SK-N-SH (cell line): ENCODE results near the gene SPSB4. TPM values are rescaled to one million over a fixed set of nuclear protein-coding genes. Genes with fewer than 3 reads are reported as not detected.

Experiments used
- CTCF ChIA-PET: fragments of 300-600, 350-600 bp; formaldehyde crosslinking; extraction: SDS; loops from one replicate; lab custom pipeline; 2021; lab: Yijun Ruan, JAX
- POLR2A ChIA-PET: fragments of 350-600 bp; sonication (Branson Sonifier 250); formaldehyde crosslinking; extraction: SDS; loops from one replicate; lab custom pipeline; 2020; ENCODE audit warnings: antibody characterized with exemption, inconsistent platforms; lab: Yijun Ruan, JAX
- DNase-seq: peaks from one replicate; pipeline ENCODE4 v3.0.0; 2012
- H2AFZ ChIP-seq: fragments of 200-600 bp; sonication (generic); 2 replicates; pipeline ENCODE4 v1.8.1; 2016; ENCODE audit warnings: antibody characterized with exemption, mild to moderate bottlenecking, low read depth
- H3F3A ChIP-seq: fragments of 200-600 bp; sonication (generic); replicated peaks from 2 replicates; pipeline ENCODE3; 2016; ENCODE audit warnings: antibody characterized with exemption, mild to moderate bottlenecking; ENCODE audit not compliant: insufficient read depth
- H3K27ac ChIP-seq, 2 experiments: fragments of 200-500 bp in 1 of 2; fragments of 200-600 bp in 1 of 2; sonication (Bioruptor generic) in 1 of 2; sonication (generic), shearing (Covaris generic) in 1 of 2; 2 replicates each; pipeline versions ENCODE4 v1.5.1 to v1.6.1; 2014 to 2016; ENCODE audit warnings: low read depth in 2 of 2, inconsistent platforms in 1 of 2, low read length in 1 of 2, mild to moderate bottlenecking in 1 of 2, mixed read lengths in 1 of 2
- H3K27me3 ChIP-seq: fragments of 200-600 bp; sonication (generic), shearing (Covaris generic); 2 replicates; pipeline ENCODE4 v1.6.1; 2016; ENCODE audit warnings: mixed run types; ENCODE audit not compliant: insufficient read depth
- H3K36me3 ChIP-seq, 2 experiments: fragments of 200-500 bp in 1 of 2; fragments of 200-600 bp in 1 of 2; sonication (Bioruptor generic) in 1 of 2; sonication (generic) in 1 of 2; replicated peaks in 1 of 2; 2 replicates each; pipeline versions ENCODE3 to v1.5.1; 2014 to 2016; ENCODE audit warnings: low read length in 1 of 2, mild to moderate bottlenecking in 1 of 2; ENCODE audit not compliant: insufficient read depth in 2 of 2, control insufficient read depth in 1 of 2
- H3K4me1 ChIP-seq, 2 experiments: fragments of 200-500 bp in 1 of 2; fragments of 200-600 bp in 1 of 2; sonication (Bioruptor generic) in 1 of 2; sonication (generic), shearing (Covaris generic) in 1 of 2; 2 replicates each; pipeline versions ENCODE4 v1.5.1 to v1.6.1; 2014 to 2016; ENCODE audit warnings: low read depth in 1 of 2, low read length in 1 of 2, mixed run types in 1 of 2; ENCODE audit not compliant: insufficient read depth in 2 of 2, control insufficient read depth in 1 of 2
- H3K4me2 ChIP-seq: fragments of 200-600 bp; sonication (generic), shearing (Covaris generic); 2 replicates; pipeline ENCODE4 v1.6.1; 2017; ENCODE audit warnings: mixed run types
- H3K4me3 ChIP-seq, 2 experiments: fragments of 200-500 bp in 1 of 2; fragments of 200-600 bp in 1 of 2; sonication (Bioruptor generic) in 1 of 2; sonication (generic), shearing (Covaris generic) in 1 of 2; 2 replicates each; pipeline versions ENCODE4 v1.5.1 to v1.8.1; 2014 to 2016; ENCODE audit warnings: low read depth in 2 of 2, inconsistent platforms in 1 of 2, low read length in 1 of 2, mild to moderate bottlenecking in 1 of 2, mixed read lengths in 1 of 2, moderate library complexity in 1 of 2
- H3K79me2 ChIP-seq: fragments of 200-600 bp; sonication (generic); 2 replicates; pipeline ENCODE4 v1.8.1; 2017; ENCODE audit warnings: mild to moderate bottlenecking; ENCODE audit not compliant: insufficient read depth
- H3K9ac ChIP-seq: fragments of 200-600 bp; sonication (generic); 2 replicates; pipeline ENCODE4 v1.6.1; 2017; ENCODE audit warnings: mixed run types
- H3K9me2 ChIP-seq: fragments of 200-600 bp; sonication (generic); 2 replicates; pipeline ENCODE4 v1.6.1; 2017; ENCODE audit warnings: mixed run types
- H3K9me3 ChIP-seq: fragments of 200-600 bp; sonication (generic); 2 replicates; pipeline ENCODE4 v1.6.1; 2017; ENCODE audit warnings: mixed run types, mild to moderate bottlenecking, moderate library complexity
- H4K20me1 ChIP-seq: fragments of 200-600 bp; sonication (generic); 2 replicates; pipeline ENCODE4 v1.6.1; 2017; ENCODE audit warnings: mild to moderate bottlenecking, mixed run types; ENCODE audit not compliant: insufficient read depth
- CHD2 ChIP-seq: fragments of 150-350 bp; IDR thresholded peaks from 2 replicates; pipeline ENCODE4 v1.6.1; 2018; ENCODE audit warnings: low read length; ENCODE audit not compliant: partially characterized antibody
- CTCF ChIP-seq: fragments of 200-600 bp; sonication (generic); IDR thresholded peaks from 2 replicates; pipeline ENCODE4 v1.6.1; 2017; ENCODE audit warnings: antibody characterized with exemption, mild to moderate bottlenecking, moderate library complexity
- ELF1 ChIP-seq: IDR thresholded peaks from 2 replicates; pipeline ENCODE4 v1.4.0; 2012
- FOSL2 ChIP-seq: IDR thresholded peaks from 2 replicates; pipeline ENCODE4 v1.4.0; 2012; ENCODE audit warnings: low read depth, mild to moderate bottlenecking, moderate library complexity, borderline replicate concordance
- FOXJ3 ChIP-seq: sonication (generic); formaldehyde crosslinking; IDR thresholded peaks from 2 replicates; pipeline ENCODE4 v1.5.1; 2020; ENCODE audit warnings: mild to moderate bottlenecking, missing genetic modification reagents
- GABPA ChIP-seq: IDR thresholded peaks from 2 replicates; pipeline ENCODE4 v1.4.0; 2012; ENCODE audit warnings: low read depth, mild to moderate bottlenecking
- GATA2 ChIP-seq: sonication (generic); formaldehyde crosslinking; IDR thresholded peaks from 2 replicates; pipeline ENCODE4 v1.5.0; 2020; ENCODE audit warnings: mild to moderate bottlenecking, missing genetic modification reagents
- RCOR1 ChIP-seq: fragments of 150-350 bp; IDR thresholded peaks from 2 replicates; pipeline ENCODE4 v1.6.1; 2017; ENCODE audit warnings: antibody characterized with exemption, low read length
- RXRA ChIP-seq: IDR thresholded peaks from 2 replicates; pipeline ENCODE4 v1.4.0; 2012; ENCODE audit warnings: low read depth, mild to moderate bottlenecking, borderline replicate concordance
- TAF1 ChIP-seq: IDR thresholded peaks from 2 replicates; pipeline ENCODE4 v1.6.1; 2012; ENCODE audit warnings: low read depth, mild to moderate bottlenecking, low read length, moderate library complexity, borderline replicate concordance
- TCF12 ChIP-seq: IDR thresholded peaks from 2 replicates; pipeline ENCODE4 v1.4.0; 2012
- YY1 ChIP-seq: IDR thresholded peaks from 2 replicates; pipeline ENCODE4 v1.4.0; 2012; ENCODE audit warnings: low read depth, mild to moderate bottlenecking
- ZBTB33 ChIP-seq: IDR thresholded peaks from 2 replicates; pipeline ENCODE4 v1.4.0; 2012; ENCODE audit warnings: low read depth, borderline replicate concordance
- WGBS: methylation state at CpG from one replicate; pipeline ENCODE4 v1.1.6; 2017; ENCODE audit warnings: low lambda C conversion rate; 5-methylcytosine and 5-hydroxymethylcytosine counted together
- polyA plus RNA-seq, 3 experiments: library from polyadenylated mRNA; depleted of rRNA; stranded (reverse); fragments of >200 nt; gene quantifications; 2 replicates each; pipeline ENCODE4 v1.2.3, GENCODE V29; 2012
- TF ChIP-seq, protein P1 (sequence below): fragments of 150-350 bp; IDR thresholded peaks from 2 replicates; pipeline ENCODE4 v1.6.1; 2016; ENCODE audit warnings: mild to moderate bottlenecking, low read depth, low read length
- TF ChIP-seq, protein P2 (sequence below): IDR thresholded peaks from 2 replicates; pipeline ENCODE4; 2012

The SPSB4 gene
- polyA plus RNA-seq, 1 of the 3 experiments (the other 2 are of a cell fraction), result 0.10 TPM

DNA sequence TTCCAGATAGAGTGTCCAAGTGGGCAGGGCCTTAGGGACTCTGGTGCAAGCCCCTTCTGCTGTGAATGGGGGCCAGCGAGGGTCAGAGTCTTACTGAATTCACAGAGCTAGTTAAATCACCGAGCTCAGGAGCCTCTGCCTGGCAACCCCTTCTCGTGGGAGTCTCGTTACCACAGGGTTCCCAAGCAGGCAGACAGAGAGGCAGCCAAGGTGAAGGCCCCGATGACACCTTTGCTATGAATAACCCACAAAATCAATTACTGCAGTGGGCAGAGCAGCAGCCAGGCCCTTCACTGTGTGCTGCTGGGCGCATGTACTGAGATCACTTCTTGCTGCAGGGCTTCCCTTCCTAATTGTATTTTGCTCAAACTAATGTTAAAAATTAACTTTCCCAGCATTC, 56.9 kb downstream of the SPSB4 start:
- H2AFZ ChIP-seq, result no peak overlapping the region
- CTCF ChIA-PET, result interaction anchor here (1.7 kb wide), 1 partner anchor 19 kb away, joined by 4 read pairs; no protein-coding TSS in a partner anchor
- H3F3A ChIP-seq, result no peaks in the 10 kb centered on the region
- H3K9me2 ChIP-seq, result no peaks in the 10 kb centered on the region
- 19% methylated on average over 5 of the region's 6 CpGs for WGBS
- H4K20me1 ChIP-seq, result no peaks in the 10 kb centered on the region
- H3K9ac ChIP-seq, result no peak overlapping the region
- H3K4me3 ChIP-seq, result no peak overlapping the region
- no peaks in the 10 kb centered on the region for H3K36me3 ChIP-seq
- no peak overlapping the region; a peak in 1 of 4 replicates for H3K27ac ChIP-seq
- TF ChIP-seq TCF12, result no peak
- TF ChIP-seq, protein P1, sequence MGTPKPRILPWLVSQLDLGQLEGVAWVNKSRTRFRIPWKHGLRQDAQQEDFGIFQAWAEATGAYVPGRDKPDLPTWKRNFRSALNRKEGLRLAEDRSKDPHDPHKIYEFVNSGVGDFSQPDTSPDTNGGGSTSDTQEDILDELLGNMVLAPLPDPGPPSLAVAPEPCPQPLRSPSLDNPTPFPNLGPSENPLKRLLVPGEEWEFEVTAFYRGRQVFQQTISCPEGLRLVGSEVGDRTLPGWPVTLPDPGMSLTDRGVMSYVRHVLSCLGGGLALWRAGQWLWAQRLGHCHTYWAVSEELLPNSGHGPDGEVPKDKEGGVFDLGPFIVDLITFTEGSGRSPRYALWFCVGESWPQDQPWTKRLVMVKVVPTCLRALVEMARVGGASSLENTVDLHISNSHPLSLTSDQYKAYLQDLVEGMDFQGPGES, result no peak
- no peak for TF ChIP-seq TAF1
- TF ChIP-seq, protein P2, sequence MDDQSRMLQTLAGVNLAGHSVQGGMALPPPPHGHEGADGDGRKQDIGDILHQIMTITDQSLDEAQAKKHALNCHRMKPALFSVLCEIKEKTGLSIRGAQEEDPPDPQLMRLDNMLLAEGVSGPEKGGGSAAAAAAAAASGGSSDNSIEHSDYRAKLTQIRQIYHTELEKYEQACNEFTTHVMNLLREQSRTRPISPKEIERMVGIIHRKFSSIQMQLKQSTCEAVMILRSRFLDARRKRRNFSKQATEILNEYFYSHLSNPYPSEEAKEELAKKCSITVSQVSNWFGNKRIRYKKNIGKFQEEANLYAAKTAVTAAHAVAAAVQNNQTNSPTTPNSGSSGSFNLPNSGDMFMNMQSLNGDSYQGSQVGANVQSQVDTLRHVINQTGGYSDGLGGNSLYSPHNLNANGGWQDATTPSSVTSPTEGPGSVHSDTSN, result no peak
- TF ChIP-seq FOSL2, result no peak
- no peak for TF ChIP-seq RCOR1
- TF ChIP-seq, all 33 proteins: peak for 0
- no peaks in the 10 kb centered on the region for H3K27me3 ChIP-seq
- no peaks in the 10 kb centered on the region for H3K9me3 ChIP-seq
- H3K79me2 ChIP-seq, result no peaks in the 10 kb centered on the region
- POLR2A ChIA-PET, result no interaction called here
- DNase-seq, result no peak
- peaks cover 0 to 19% of the 10 kb centered on the region in 2 experiments; a peak in 1 of 4 replicates for H3K4me1 ChIP-seq
- H3K4me2 ChIP-seq, result no peak overlapping the region

DNA sequence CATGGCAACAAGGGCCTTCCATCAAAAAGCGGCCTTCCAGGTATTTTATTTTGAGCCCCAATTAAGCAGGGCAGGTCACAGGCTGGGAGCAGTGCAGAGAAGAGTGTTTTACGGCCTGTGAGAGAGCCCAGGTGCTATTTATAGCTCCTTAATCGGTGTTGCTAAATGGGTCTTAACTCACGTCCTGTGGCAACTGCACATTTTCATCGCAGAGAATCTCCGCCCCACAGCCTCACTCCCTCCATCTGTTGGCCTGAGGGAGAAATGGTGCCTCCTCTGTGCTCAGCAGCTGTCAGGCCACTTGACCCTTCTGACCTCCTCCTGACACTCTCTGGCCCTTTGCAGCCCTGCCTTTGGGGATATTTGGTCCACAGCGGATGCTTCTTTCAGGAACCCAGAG, 58.6 kb downstream of the SPSB4 start:
- TF ChIP-seq GABPA (no peak), CHD2 (no peak), RXRA (no peak), CTCF (no peak), ELF1 (no peak), YY1 (no peak), FOXJ3 (CRISPR knock-in tag) (no peak), ZBTB33 (no peak), GATA2 (no peak)
- TF ChIP-seq, protein P2, result no peak
- H3K9ac ChIP-seq, result no peak overlapping the region
- H3K4me1 ChIP-seq, result peaks cover 0 to 9% of the 10 kb centered on the region in 2 experiments; a peak in 1 of 4 replicates
- ChIA-PET CTCF (interaction anchor here (0.8 to 9.0 kb wide), 7 partner anchors 13 to 99 kb away, joined by 3 to 77 read pairs (median 4); partner anchors contain the start of gene SPSB4), POLR2A (no interaction called here)
- H3K36me3 ChIP-seq, result no peaks in the 10 kb centered on the region
- H3K27me3 ChIP-seq, result no peaks in the 10 kb centered on the region
- H3K4me3 ChIP-seq, result no peak overlapping the region
- H3K9me3 ChIP-seq, result no peaks in the 10 kb centered on the region
- no peaks in the 10 kb centered on the region for H3K9me2 ChIP-seq
- H3K4me2 ChIP-seq, result no peak overlapping the region
- DNase-seq, result no peak
- H4K20me1 ChIP-seq, result no peaks in the 10 kb centered on the region
- H3F3A ChIP-seq, result no peaks in the 10 kb centered on the region
- WGBS, result 37% methylated on average over 6 of the region's 7 CpGs
- no peak overlapping the region for H3K27ac ChIP-seq
- no peak overlapping the region for H2AFZ ChIP-seq
- H3K79me2 ChIP-seq, result no peaks in the 10 kb centered on the region
